NB4 (cell line): ENCODE data around the gene MAP3K5.

Source experiments
- CTCF ChIP-seq: IDR thresholded peaks from one replicate; pipeline ENCODE4 v1.5.1; 2012; ENCODE audit warnings: low read depth, low read length
- MAX ChIP-seq: IDR thresholded peaks from 2 replicates; pipeline ENCODE4 v1.6.1; 2011; ENCODE audit warnings: low read depth, low read length
- POLR2A ChIP-seq: IDR thresholded peaks from 2 replicates; pipeline ENCODE4 v1.6.1; 2011; ENCODE audit warnings: mild to moderate bottlenecking; ENCODE audit not compliant: insufficient read length; ENCODE audit errors: extremely low read depth

GRCh38 chr6:136548582-136549299 lies 243.5 kb downstream of the MAP3K5 start:
- no peak for TF ChIP-seq CTCF
- no peak for TF ChIP-seq POLR2A
- no peak for TF ChIP-seq MAX
